Peyer's patch (tissue), 4 donors: ENCODE results near the gene EFEMP2. TPM values are rescaled to one million over a fixed set of nuclear protein-coding genes. Genes with fewer than 3 reads are reported as not detected.
A peak's percentile ranks its signal among the peaks of the same experiment; 100 is the strongest.

Experiments used
- DNase-seq, 3 donors: peaks; one replicate each; pipeline ENCODE4 v3.0.0-alpha.2; 2017 to 2019
- H3K27ac ChIP-seq, 4 donors: fragments of 200-600 bp; sonication (generic); one replicate each; pipeline ENCODE4 v1.5.1; 2016 to 2019
- H3K27me3 ChIP-seq, 2 donors: fragments of 200-600 bp; sonication (generic); one replicate each; pipeline ENCODE4 v1.5.1; 2019
- H3K36me3 ChIP-seq, 3 donors: fragments of 200-600 bp; sonication (generic); one replicate each; pipeline ENCODE4 v1.5.1; 2016 to 2019
- H3K4me1 ChIP-seq, 4 donors: fragments of 200-600 bp; sonication (generic); one replicate each; pipeline ENCODE4 v1.5.1; 2016 to 2019
- H3K4me3 ChIP-seq, 4 donors: fragments of 200-600 bp; sonication (generic); 1 replicate in 3 of 4; 2 replicates in 1 of 4; pipeline ENCODE4 v1.5.1; 2016 to 2019; ENCODE audit warnings: mild to moderate bottlenecking in 1 of 4
- H3K9me3 ChIP-seq, 4 donors: fragments of 200-600 bp; sonication (generic); one replicate each; pipeline ENCODE4 v1.5.1; 2016 to 2019; ENCODE audit warnings: mild to moderate bottlenecking in 1 of 4
- POLR2A ChIP-seq, 2 donors: fragments of 450-650 bp; IDR thresholded peaks; one replicate each; pipeline ENCODE4 v1.5.1; 2017; ENCODE audit warnings: antibody characterized with exemption in 2 of 2, mild to moderate bottlenecking in 2 of 2, moderate library complexity in 2 of 2
- total RNA-seq, 4 donors: library from RNA; depleted of rRNA; stranded (reverse); fragments of >200 nt; gene quantifications; one replicate each; pipeline ENCODE4 v1.1.0, GENCODE V29; 2016
- TF ChIP-seq, protein P1 (sequence below), 6 experiments: fragments of 450-650 bp in 4 of 6; fragments of 200-600 bp in 2 of 6; sonication (generic) in 1 of 6; IDR thresholded peaks; one replicate each; pipeline ENCODE4 v1.5.1; 2017 to 2019; ENCODE audit warnings: antibody characterized with exemption in 6 of 6, mild to moderate bottlenecking in 3 of 6, moderate library complexity in 1 of 6

The EFEMP2 gene
- total RNA-seq, 4 donors from 2014 or later = 4.4 to 75.1 (median 12.1) TPM

DNA sequence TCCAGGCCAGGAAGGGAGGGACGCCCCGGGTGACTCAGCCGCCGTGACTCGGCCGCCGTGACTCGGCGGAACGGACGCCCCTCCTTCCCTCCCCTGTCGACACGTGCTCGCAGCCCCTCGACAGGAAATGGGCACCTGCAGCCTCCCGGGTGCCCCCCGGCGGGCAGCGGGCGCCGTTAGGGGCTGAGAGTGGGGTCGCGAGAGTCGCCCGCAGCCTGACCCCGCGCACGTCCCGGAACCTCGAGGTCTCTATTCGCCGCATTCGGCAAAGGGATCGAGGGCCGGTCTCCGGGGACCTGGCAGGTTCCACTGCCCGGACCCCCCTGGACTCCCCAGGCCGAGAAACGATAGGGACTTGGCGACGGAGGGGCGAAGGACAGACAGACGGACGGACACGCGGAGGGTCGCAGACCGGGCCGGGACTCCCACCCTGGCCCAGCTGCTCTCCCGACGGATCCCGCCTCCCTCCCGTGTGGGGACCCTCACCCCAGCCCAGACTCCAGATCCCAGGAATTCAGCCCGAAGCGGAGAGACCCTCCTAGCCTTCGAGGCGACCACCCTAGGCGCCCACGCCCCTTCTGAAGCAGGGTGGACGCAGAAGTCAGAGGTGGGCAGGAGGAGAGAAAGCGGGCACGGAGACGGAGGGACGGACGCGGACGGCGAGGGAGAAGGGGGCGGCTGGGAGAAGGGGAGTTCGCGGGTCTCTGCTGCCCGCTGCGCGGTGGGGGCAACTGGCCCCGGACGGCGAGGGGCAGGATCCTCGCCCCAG is 26.9 kb upstream of the EFEMP2 start:
- TF ChIP-seq, protein P1, sequence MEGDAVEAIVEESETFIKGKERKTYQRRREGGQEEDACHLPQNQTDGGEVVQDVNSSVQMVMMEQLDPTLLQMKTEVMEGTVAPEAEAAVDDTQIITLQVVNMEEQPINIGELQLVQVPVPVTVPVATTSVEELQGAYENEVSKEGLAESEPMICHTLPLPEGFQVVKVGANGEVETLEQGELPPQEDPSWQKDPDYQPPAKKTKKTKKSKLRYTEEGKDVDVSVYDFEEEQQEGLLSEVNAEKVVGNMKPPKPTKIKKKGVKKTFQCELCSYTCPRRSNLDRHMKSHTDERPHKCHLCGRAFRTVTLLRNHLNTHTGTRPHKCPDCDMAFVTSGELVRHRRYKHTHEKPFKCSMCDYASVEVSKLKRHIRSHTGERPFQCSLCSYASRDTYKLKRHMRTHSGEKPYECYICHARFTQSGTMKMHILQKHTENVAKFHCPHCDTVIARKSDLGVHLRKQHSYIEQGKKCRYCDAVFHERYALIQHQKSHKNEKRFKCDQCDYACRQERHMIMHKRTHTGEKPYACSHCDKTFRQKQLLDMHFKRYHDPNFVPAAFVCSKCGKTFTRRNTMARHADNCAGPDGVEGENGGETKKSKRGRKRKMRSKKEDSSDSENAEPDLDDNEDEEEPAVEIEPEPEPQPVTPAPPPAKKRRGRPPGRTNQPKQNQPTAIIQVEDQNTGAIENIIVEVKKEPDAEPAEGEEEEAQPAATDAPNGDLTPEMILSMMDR (IDR thresholded peaks at IDR 0.05) = no peak
- TF ChIP-seq POLR2A (IDR thresholded peaks at IDR 0.05) = no peak
- DNase-seq = peak in 2 of 3 donors; percentile 79
- Histone ChIP-seq H3K4me1 (peaks cover 10 to 22% (median 15%) of the 10 kb centered on the region in 4 donors), H3K36me3 (no peaks in the 10 kb centered on the region), H3K9me3 (no peaks in the 10 kb centered on the region), H3K27ac (peak overlapping the region; percentile 16 to 62 (median 52)), H3K27me3 (peaks cover 0 to 5% of the 10 kb centered on the region in 2 donors), H3K4me3 (peak overlapping the region; percentile 41 to 68 (median 57))

GRCh38 chr11:65898656-65899355 is 26.2 kb upstream of the EFEMP2 start:
- peak overlapping the region in 1 of 4 donors; percentile 59 for H3K27ac ChIP-seq
- DNase-seq = no peak
- H3K36me3 ChIP-seq = no peaks in the 10 kb centered on the region
- peak overlapping the region; percentile 41 to 68 (median 57) for H3K4me3 ChIP-seq
- TF ChIP-seq, protein P1 (IDR thresholded peaks at IDR 0.05) = no peak
- TF ChIP-seq POLR2A (IDR thresholded peaks at IDR 0.05) = no peak
- peaks cover 0 to 5% of the 10 kb centered on the region in 2 donors for H3K27me3 ChIP-seq
- H3K9me3 ChIP-seq = no peaks in the 10 kb centered on the region
- H3K4me1 ChIP-seq = peaks cover 10 to 23% (median 17%) of the 10 kb centered on the region in 4 donors

DNA sequence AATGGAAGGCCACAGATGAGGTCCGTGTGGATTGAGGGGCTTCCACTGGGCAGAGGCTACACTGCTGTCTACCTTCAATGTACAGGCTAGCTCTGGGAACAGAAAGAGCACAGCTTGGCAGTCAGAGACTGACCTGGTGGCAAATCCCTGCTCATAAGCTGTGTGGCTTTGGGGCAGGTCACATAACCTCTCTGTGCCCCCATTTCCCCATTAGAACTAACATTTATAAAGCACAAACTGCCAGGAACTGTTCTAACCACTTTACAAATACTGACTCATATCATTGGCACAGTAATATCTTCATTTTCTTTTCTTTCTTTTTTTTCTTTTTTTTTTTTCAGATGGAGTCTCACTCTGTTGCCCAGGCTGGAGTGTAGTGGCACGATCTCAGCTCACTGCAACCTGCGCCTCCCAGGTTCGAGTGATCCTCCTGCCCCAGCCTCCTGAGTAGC is 24.4 kb upstream of the EFEMP2 start:
- H3K4me1 ChIP-seq = peaks cover 10 to 38% (median 30%) of the 10 kb centered on the region in 4 donors
- no peaks in the 10 kb centered on the region for H3K9me3 ChIP-seq
- TF ChIP-seq, protein P1 (IDR thresholded peaks at IDR 0.05) = no peak
- TF ChIP-seq POLR2A (IDR thresholded peaks at IDR 0.05) = no peak
- DNase-seq = no peak
- H3K4me3 ChIP-seq = no peak overlapping the region
- H3K27ac ChIP-seq = no peak overlapping the region
- H3K27me3 ChIP-seq = peaks cover 0 to 5% of the 10 kb centered on the region in 2 donors
- no peaks in the 10 kb centered on the region for H3K36me3 ChIP-seq

DNA sequence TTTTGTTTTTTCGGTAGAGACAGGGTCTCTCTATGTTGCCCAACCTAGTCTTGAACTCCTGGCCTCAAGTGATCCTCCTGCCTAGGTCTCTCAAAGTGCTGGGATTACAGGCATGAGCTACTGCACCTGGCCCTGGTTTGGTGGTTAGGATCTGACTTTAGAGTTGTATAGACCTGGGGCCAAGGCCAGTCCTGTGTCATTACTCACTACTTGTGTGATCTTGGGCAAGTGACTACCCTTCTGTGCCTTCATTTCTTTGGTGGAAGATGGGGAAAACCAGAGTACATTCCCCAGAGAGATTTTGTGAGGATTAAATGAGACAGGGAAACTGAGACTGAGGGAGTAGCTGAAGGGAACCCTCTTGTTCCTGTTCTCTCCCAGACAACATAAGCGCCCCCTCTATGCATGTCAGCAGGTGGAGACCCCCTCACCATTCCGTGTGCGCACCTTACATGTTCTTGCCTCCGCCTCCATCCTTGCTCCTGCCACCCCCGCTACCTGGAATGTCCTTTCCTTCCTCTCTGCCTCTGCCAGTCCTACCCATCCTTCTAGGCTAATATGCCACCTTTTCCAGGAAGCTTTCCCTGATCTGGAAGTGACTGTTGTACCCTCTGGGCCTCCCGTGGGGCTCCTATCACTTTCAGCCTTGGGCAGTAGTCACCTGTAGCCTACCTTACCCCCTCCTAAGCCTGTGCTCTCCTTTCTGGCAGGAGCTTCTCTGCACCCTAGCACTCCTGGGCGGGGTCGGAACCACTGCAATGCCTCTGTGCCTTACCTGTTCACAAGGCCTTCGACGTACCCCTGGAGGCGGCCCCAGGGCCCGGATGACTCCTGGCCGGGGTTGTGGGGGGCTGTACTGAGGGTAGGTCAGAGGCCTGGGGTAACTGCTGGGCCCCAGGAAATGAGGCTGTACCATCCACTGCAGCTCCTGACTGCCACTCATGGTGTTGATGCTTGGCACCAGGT is 23.7 kb upstream of the EFEMP2 start:
- Histone ChIP-seq H3K9me3 (no peaks in the 10 kb centered on the region), H3K36me3 (no peaks in the 10 kb centered on the region), H3K4me1 (peaks cover 10 to 46% (median 36%) of the 10 kb centered on the region in 4 donors), H3K27ac (no peak overlapping the region), H3K27me3 (peaks cover 0 to 5% of the 10 kb centered on the region in 2 donors), H3K4me3 (no peak overlapping the region)
- no peak for DNase-seq
- TF ChIP-seq, protein P1 (IDR thresholded peaks at IDR 0.05) = no peak
- no peak for TF ChIP-seq POLR2A (IDR thresholded peaks at IDR 0.05)

- no peak for TF ChIP-seq POLR2A (IDR thresholded peaks at IDR 0.05)
- TF ChIP-seq, protein P1 (IDR thresholded peaks at IDR 0.05) = no peak
- H3K27me3 ChIP-seq = peaks cover 0 to 5% of the 10 kb centered on the region in 2 donors
- no peaks in the 10 kb centered on the region for H3K9me3 ChIP-seq
- H3K4me3 ChIP-seq = no peak overlapping the region
- no peak for DNase-seq
- H3K27ac ChIP-seq = no peak overlapping the region
- no peaks in the 10 kb centered on the region for H3K36me3 ChIP-seq
- H3K4me1 ChIP-seq = peaks cover 10 to 49% (median 37%) of the 10 kb centered on the region in 4 donors
These were observed 22.9 kb upstream of the EFEMP2 start for GRCh38 chr11:65895482-65895981.
